Measurements from ENCODE around the gene DCST1.

Gene DCST1

GRCh38 chr1:155001675-155002463, 31.8 kb upstream of the DCST1 start:
- peak; percentile 99 for DNase-seq (ENCODE audit: low spot score)

GRCh38 chr1:155002464-155003226, 31.0 kb upstream of the DCST1 start, which contains the start of gene ZBTB7B:
ZBTB7B (plus strand) TSS chr1:155002802; CDS start chr1:155014661, 11,859 bp downstream.
- DNase-seq (ENCODE audit: low spot score), result peak; percentile 45

GRCh38 chr1:155003227-155003765, 30.3 kb upstream of the DCST1 start:
- DNase-seq (ENCODE audit: low spot score), result no peak

- DNase-seq (ENCODE audit: low spot score), result peak; percentile 67
Measured at GRCh38 chr1:155003766-155004351, 29.8 kb upstream of the DCST1 start.

DNA sequence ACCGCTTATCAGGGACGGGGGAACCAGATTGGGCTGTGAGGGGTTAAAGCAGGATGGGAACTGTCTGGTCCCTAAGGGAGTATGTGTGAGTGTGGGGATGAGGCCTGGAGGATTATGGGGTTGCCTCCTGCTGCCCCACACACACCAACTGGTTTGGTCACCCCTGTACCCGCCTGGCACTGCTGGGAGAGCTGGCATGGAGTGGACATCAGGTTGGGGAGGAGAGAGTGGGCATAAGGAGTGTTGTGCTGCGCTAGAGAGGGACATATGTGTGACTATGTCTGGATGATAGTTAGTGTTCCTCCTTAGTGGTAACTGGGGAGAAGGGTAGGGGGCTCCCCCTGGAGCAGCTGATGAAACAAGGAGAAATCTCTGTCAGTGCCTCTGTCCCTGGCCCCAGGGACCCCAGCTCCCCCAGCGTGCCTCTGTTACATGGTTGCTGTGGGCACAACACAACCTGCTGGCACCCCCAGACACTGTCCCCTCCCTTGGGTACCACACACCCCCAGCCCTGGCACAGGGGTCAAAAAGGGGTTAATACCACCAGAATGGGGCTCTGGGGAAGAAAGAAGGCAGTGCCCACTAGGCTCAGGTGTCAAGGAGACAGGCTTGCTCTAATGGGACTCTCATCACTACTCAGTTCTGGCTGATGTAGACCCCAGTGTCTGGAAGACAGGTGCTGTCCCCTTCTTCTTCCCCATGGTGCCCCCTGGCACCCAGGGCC, 29.1 kb upstream of the DCST1 start:
- peak; percentile 69 for DNase-seq (ENCODE audit: low spot score)

GRCh38 chr1:155005076-155006011, 28.3 kb upstream of the DCST1 start:
- DNase-seq (ENCODE audit: low spot score), result peak; percentile 79

- peak; percentile 70 for DNase-seq (ENCODE audit: low spot score)
Measured at GRCh38 chr1:155006601-155007101, 27.0 kb upstream of the DCST1 start.

GRCh38 chr1:155007251-155007828, 26.3 kb upstream of the DCST1 start:
- peak; percentile 43 for DNase-seq (ENCODE audit: low spot score)

GRCh38 chr1:155008015-155008941, 25.3 kb upstream of the DCST1 start:
- DNase-seq (ENCODE audit: low spot score), result no peak

- DNase-seq (ENCODE audit: low spot score), result no peak
Measured at GRCh38 chr1:155009221-155009711, 24.4 kb upstream of the DCST1 start.

GRCh38 chr1:155009742-155010141, 23.9 kb upstream of the DCST1 start:
- no peak for DNase-seq (ENCODE audit: low spot score)

GRCh38 chr1:155010211-155010918, 23.3 kb upstream of the DCST1 start:
- no peak for DNase-seq (ENCODE audit: low spot score)

DNA sequence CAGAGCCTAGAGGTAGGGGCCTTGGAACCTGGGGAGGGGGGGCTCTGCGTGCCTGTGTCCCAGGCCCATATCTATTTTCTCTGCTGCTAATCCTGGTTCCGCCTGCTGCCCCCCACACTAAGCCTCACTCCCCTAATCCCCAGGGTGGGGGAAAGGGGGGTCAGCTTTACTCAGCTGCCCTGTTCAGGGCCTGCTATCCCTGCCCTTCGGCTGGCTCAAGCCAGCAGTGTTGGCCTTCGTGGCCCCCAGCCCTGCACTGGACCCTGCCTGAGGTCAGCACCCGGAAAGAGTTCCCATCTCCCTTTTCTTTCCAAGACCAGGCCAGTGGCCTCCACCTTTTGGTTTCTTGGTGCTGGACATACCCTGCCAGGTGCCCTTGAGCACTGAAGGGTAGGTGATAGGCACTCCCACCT, 22.6 kb upstream of the DCST1 start:
- no peak for DNase-seq (ENCODE audit: low spot score)

- DNase-seq (ENCODE audit: low spot score), result no peak
Measured at GRCh38 chr1:155011437-155012025, 22.1 kb upstream of the DCST1 start.

- peak; percentile 88 for DNase-seq (ENCODE audit: low spot score)
Measured at GRCh38 chr1:155012026-155012546, 21.5 kb upstream of the DCST1 start.

GRCh38 chr1:155012776-155013602, 20.6 kb upstream of the DCST1 start:
- DNase-seq (ENCODE audit: low spot score), result no peak

- DNase-seq (ENCODE audit: low spot score), result no peak
Measured at GRCh38 chr1:155013632-155014031, 20.0 kb upstream of the DCST1 start.
